COLO668 (cell line): Measurements from ENCODE around the gene KDM1A.

Experiments used
- DNase-seq: peaks from one replicate; lab custom pipeline; 2025; ENCODE audit not compliant: unreplicated experiment; lab: John Stamatoyannopoulos, UW

Gene KDM1A

DNA sequence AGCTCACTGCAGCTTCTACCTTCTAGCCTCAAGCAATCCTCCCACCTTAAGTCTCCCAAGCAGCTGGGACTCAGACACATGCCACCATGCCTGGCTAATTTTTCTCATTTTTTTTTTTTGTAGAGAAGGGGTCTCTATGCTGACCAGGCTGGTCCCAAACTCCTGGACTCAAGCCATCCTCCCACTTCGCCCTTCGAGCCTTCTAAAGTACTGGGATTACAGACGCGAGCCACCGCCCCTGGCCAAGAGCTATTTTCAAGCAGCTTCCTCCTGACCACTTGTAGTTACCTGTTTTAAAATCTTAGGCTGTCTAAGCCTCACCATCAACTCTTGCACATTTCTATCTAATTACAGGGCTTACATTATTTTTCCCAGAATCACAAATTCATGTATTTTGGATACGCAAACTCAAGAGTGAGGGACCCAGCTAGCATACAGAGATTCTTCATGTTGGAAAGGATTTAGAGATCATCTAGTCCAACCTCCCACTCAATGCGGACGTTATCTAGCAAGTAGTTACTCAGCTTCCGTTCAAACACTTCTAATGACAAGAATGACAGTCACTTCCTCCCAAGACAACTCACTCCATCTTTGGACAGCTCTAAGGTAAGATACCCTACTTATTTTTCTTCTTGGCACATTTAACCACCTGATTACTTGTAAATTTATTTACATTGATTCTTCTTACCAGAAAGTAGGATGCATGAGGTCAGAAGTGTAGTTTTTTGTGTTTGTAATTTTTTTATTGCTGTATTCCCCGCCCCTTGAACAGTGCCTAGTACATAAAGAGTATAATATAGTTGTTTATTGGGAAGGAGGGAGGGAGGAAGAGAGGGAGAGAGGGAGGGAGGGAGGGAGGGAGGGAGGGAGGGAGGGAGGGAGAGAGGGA, 84.0 kb downstream of the KDM1A start:
- DNase-seq = no peak

GRCh38 chr1:23108918-23109533, 89.8 kb downstream of the KDM1A start:
- no peak for DNase-seq

- DNase-seq = no peak
These were observed 91.1 kb downstream of the KDM1A start for GRCh38 chr1:23110391-23110790.

DNA sequence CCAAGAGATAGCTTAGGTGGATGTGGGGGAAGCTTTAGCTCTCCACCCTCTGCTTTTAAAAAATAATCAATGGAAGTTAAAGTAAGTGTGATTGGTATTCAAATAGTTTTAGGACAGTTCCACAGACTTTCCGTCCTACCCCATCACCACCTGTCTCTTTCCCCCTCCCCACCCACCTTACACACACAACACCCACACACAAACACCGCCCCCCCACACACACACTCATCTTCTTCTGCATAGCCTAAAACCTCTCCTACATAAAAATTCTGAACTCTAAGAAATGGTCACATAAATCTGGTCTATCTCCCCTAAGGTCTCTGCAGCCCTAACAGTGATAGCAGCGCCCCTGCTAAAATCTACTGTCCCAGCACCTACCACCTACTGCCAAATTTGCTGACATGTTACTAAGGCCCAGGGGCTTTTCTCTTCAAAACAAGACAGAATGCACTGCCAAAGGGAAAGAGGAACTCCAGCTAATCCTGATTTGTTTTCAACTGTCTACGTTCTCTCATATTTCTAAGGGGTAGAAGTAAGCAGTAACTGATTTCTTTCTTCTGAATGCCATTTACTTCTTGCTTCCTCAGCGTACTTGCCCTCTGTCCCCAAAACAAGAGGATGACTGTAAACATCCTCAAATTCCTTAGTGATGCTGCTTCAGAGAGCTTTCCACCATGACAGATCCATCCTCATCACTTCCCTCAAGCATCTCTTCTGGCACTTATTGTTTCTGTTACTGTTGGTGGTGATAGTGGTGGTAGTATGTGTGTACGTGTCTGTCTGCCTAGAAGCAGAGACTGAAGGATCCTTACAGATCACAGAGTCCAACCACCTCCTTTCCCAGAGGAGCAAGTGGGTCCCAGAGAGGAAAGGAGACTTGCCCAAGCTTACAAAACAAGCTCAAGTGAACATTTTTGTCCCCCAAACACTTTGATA, 92.6 kb downstream of the KDM1A start:
- no peak for DNase-seq

- DNase-seq = no peak
These were observed 95.3 kb downstream of the KDM1A start for GRCh38 chr1:23114424-23115079.

- DNase-seq = no peak
These were observed 97.1 kb downstream of the KDM1A start for GRCh38 chr1:23116216-23116836.

GRCh38 chr1:23116921-23117699, 97.8 kb downstream of the KDM1A start:
- no peak for DNase-seq

- DNase-seq = no peak
These were observed 99.1 kb downstream of the KDM1A start for GRCh38 chr1:23118407-23118806.

GRCh38 chr1:23118957-23119792, 99.9 kb downstream of the KDM1A start:
- no peak for DNase-seq

GRCh38 chr1:23120383-23120782, 101.1 kb downstream of the KDM1A start:
- no peak for DNase-seq

GRCh38 chr1:23122023-23122748, 102.9 kb downstream of the KDM1A start:
- no peak for DNase-seq

DNA sequence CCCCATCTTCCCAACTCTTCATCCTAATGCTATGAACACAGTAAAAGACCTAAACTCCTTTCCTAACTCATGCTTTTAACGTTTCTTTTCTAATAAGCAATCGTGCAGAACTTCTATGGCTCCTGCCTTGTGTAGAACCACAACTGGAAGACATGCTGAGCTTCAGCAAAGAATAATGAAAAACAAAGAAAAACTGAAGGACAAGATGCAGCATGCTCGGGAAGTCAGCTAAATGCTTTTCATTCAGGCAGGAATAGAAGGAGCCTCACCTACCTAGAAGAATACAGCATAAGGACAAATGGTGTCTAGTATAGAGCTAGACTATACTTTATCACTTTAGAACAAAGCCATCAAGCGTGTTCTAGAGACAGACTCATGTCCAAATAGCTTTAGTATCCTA, 103.5 kb downstream of the KDM1A start:
- DNase-seq = no peak

- DNase-seq = no peak
These were observed 104.3 kb downstream of the KDM1A start for GRCh38 chr1:23123528-23123927.

GRCh38 chr1:23124259-23125026, 105.2 kb downstream of the KDM1A start:
- DNase-seq = no peak

DNA sequence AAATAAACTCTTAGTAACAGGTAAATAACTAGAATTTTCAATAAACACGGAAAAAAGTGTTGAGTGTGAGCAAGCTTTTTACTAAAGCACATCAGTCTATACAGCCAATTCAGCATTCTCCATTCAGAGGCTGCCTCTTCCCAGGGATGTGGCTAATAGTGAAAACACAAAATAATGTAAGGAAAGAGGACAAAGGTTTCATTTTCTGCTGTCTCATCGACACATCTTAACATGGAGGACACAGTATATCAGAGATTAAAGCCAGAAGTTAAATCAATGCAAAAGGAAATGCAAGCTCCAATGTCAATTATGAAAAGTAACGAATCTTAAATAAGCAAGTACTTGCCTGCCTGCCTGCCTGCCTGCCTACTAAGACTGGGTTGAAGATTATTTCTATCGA, 106.2 kb downstream of the KDM1A start:
- DNase-seq = no peak

DNA sequence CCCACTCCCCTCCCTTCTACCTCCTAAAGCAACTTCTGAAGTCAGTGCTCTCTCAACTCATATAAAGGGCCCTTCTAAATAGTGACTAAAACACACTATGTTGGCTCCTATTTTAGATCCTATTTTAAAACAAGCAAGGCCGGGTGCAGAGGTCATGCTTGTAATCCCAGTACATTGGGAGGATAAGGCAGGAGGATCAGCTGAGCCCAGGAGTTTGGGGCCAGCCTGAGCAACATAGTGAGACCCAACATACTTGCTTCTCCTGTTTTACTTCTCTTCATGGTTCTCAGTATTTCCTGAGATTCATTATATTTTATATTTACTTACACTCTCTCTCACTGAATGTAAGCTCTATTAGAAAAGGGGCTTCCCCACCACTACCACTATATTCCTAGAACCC, 106.9 kb downstream of the KDM1A start:
- DNase-seq = no peak

GRCh38 chr1:23126801-23127200, 107.5 kb downstream of the KDM1A start:
- DNase-seq = no peak
